ENCODE results near the gene CAP1.

The CAP1 gene

DNA sequence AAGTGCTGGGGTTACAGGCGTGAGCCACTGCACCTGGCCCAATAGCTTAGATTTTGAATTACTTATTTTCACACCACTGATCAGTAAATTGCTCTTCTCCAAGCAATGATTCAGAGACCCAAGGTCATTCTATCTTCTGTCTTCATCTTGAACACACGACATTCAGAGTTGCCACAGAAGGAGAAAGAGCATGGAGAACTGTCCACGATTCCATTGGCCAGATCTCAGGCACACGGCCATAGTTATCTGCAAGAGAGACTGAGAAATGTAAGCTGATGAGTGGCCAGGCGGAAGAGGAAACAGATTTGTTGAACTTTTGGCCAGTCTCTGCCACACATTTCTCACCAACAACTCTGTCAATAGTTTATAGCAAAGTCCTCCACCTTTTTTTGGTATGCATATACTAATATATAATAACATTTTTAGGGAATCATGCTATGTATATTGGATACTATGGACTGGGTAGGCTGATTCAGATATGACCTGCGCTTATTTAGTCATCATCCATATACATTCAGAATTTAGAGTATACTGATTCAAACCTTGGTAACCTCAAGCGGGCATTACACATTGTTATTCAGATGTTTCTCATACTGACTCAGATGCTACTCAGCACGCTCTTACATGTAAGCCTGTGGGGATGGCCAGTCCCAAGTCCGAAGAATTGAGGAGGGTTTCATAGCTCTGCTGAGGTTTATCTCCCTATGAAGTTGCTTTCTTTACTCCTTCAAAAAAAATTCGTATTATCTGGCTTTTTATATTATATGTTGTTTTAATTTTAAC is 25.5 kb upstream of the CAP1 start:
- Histone ChIP-seq H2BK5ac (ENCODE audit: low read depth, low read length, poor library complexity, severe bottlenecking) (no peak overlapping the region), H2AFZ (ENCODE audit: low read depth, low read length) (no peak overlapping the region), H3K18ac (ENCODE audit: low read depth in 1 of 2, low read length in 2 of 2) (no peak overlapping the region), H2BK12ac (ENCODE audit: low read length in 2 of 2) (no peak overlapping the region), H3K4me3 (ENCODE audit: insufficient read depth in 1 of 2, low read depth in 1 of 2, low read length in 2 of 2) (no peak overlapping the region), H3K36me3 (ENCODE audit: control insufficient read depth in 1 of 2, insufficient read depth in 2 of 2, low read depth in 1 of 2, low read length in 2 of 2) (no peaks in the 10 kb centered on the region), H3K14ac (ENCODE audit: low read length in 2 of 2) (no peak overlapping the region), H3K27ac (ENCODE audit: low read length, poor library complexity, severe bottlenecking) (no peak overlapping the region), H4K91ac (ENCODE audit: low read length) (no peak overlapping the region), H2BK120ac (ENCODE audit: low read depth, low read length) (no peak overlapping the region), H3K27me3 (ENCODE audit: control insufficient read depth in 1 of 2, insufficient read depth in 1 of 2, low read length in 2 of 2) (no peaks in the 10 kb centered on the region), H2AK5ac (ENCODE audit: low read length, severe bottlenecking) (no peak overlapping the region), H3K4ac (ENCODE audit: low read depth in 1 of 2, low read length in 2 of 2) (no peak overlapping the region), H3K23ac (ENCODE audit: low read length in 2 of 2) (no peak overlapping the region), H3K9ac (ENCODE audit: low read length) (peak overlapping the region; percentile 47), H3K4me2 (ENCODE audit: low read length, poor library complexity, severe bottlenecking) (no peak overlapping the region), H3K79me1 (replicated peaks; ENCODE audit: low read length, poor library complexity, severe bottlenecking) (no peaks in the 10 kb centered on the region), H4K8ac (ENCODE audit: low read length) (no peak overlapping the region), H3K4me1 (ENCODE audit: control insufficient read depth, insufficient read depth, low read depth, low read length) (peaks cover 1% of the 10 kb centered on the region), H2BK15ac (ENCODE audit: low read depth, poor library complexity, severe bottlenecking) (no peak overlapping the region), H3K9me3 (ENCODE audit: control insufficient read depth, low read length) (no peaks in the 10 kb centered on the region)
- WGBS = 36% methylated on average over 7 of the region's 10 CpGs
- peak; percentile 87 for DNase-seq

DNA sequence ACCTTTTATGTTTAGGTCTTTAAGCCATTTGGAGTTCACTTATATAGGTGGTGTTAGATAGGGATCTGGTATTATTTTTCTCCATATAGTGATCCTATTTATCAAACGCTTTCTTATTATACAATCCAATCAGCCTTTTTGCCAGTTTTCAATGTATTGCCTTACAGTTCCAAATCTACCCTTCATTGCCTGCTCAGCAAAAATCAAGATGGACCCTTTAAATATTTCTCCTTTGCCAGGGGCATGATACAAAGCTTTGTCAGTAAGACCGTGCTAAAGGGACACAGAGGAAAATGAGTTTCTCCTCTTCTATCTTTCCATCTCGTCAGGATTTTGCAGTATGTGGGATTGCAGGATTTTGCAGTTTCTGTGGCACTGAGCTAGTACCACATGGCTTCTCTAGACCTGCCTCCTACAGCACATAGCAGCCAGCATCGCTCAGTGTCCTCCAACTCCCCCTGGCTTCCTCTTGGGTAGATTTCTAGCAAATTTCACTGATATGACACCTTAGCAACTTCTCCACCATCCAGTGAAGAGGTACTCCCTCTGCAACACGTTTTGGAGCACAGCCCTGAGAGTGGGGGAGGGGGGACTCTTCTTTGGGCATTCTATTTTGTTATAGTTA is 22.5 kb upstream of the CAP1 start:
- no peaks in the 10 kb centered on the region for H3K36me3 ChIP-seq (ENCODE audit: control insufficient read depth in 1 of 2, insufficient read depth in 2 of 2, low read depth in 1 of 2, low read length in 2 of 2)
- H3K79me1 ChIP-seq (replicated peaks; ENCODE audit: low read length, poor library complexity, severe bottlenecking) = no peaks in the 10 kb centered on the region
- H3K4me2 ChIP-seq (ENCODE audit: low read length, poor library complexity, severe bottlenecking) = no peak overlapping the region
- peaks cover 1% of the 10 kb centered on the region for H3K4me1 ChIP-seq (ENCODE audit: control insufficient read depth, insufficient read depth, low read depth, low read length)
- H3K4ac ChIP-seq (ENCODE audit: low read depth in 1 of 2, low read length in 2 of 2) = no peak overlapping the region
- H3K4me3 ChIP-seq (ENCODE audit: insufficient read depth in 1 of 2, low read depth in 1 of 2, low read length in 2 of 2) = no peak overlapping the region
- no peaks in the 10 kb centered on the region for H3K9me3 ChIP-seq (ENCODE audit: control insufficient read depth, low read length)
- H3K14ac ChIP-seq (ENCODE audit: low read length in 2 of 2) = no peak overlapping the region
- H2BK120ac ChIP-seq (ENCODE audit: low read depth, low read length) = no peak overlapping the region
- H4K91ac ChIP-seq (ENCODE audit: low read length) = no peak overlapping the region
- no peak overlapping the region for H3K27ac ChIP-seq (ENCODE audit: low read length, poor library complexity, severe bottlenecking)
- DNase-seq = no peak
- H2AFZ ChIP-seq (ENCODE audit: low read depth, low read length) = no peak overlapping the region
- no peak overlapping the region for H2BK12ac ChIP-seq (ENCODE audit: low read length in 2 of 2)
- H3K18ac ChIP-seq (ENCODE audit: low read depth in 1 of 2, low read length in 2 of 2) = no peak overlapping the region
- no peak overlapping the region for H3K23ac ChIP-seq (ENCODE audit: low read length in 2 of 2)
- H4K8ac ChIP-seq (ENCODE audit: low read length) = no peak overlapping the region
- H3K9ac ChIP-seq (ENCODE audit: low read length) = no peak overlapping the region
- no peak overlapping the region for H2BK15ac ChIP-seq (ENCODE audit: low read depth, poor library complexity, severe bottlenecking)
- no peak overlapping the region for H2AK5ac ChIP-seq (ENCODE audit: low read length, severe bottlenecking)
- 83% methylated on average over 5 of the region's 5 CpGs for WGBS
- no peaks in the 10 kb centered on the region for H3K27me3 ChIP-seq (ENCODE audit: control insufficient read depth in 1 of 2, insufficient read depth in 1 of 2, low read length in 2 of 2)
- H2BK5ac ChIP-seq (ENCODE audit: low read depth, low read length, poor library complexity, severe bottlenecking) = no peak overlapping the region

DNA sequence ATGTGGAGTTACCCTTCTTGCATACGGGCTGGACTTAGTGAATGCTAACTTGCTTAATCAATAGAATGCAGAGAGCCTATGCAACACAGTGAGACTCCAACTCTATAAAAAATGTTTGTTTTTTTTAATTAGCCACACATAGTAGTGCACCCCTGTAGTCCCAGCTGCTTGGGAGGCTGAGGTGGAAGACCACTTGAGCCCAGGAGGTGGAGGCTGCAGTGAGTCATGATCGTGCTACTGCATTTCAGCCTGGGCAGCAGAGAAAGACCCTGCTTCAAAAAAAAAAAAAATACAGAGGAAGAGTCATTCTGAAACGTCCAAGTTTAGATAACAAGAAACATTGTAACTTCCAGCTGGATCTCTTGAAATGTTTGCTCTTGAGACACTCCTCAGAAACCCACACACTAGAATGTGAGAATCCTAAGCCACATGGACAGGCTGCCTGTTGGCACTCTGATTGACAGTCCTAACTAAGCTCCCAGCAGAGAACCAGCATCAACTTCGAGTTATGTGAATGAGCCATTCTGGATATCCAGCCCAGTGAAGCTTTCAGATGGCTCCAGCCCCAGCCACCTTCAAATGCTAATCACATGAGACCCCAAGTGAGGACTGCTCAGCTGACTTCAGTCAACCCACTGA is 20.0 kb upstream of the CAP1 start:
- WGBS = 57% methylated on average over 4 of the region's 4 CpGs
- no peak overlapping the region for H4K91ac ChIP-seq (ENCODE audit: low read length)

DNA sequence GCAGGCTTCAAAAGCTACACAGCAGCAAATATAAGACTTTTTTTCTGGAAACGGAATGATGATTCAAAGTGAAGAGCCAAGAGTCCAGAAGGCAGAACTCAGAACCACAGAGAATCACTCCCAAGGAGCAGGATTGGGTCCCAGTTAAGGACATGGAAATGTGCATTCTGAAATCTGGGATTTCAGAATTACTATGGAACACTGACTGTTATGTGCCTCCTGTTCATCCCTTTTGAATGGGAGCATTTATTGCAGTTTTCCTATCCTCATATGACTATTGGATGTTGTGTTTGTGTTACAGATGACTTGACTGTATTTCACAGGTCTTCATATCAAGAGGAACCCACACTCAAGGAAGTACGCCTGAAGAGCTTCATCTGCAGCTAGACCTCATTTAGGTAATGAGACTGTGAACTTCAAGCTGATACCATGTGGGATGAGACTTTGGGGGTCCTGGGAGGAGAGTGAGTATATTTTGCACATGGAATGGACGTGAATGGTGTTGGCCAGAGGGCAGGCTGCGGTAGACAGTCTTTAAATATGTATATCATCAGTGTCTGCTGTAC is 17.1 kb upstream of the CAP1 start:
- Histone ChIP-seq H2BK5ac (ENCODE audit: low read depth, low read length, poor library complexity, severe bottlenecking) (no peak overlapping the region), H2BK12ac (ENCODE audit: low read length in 2 of 2) (no peak overlapping the region), H2BK15ac (ENCODE audit: low read depth, poor library complexity, severe bottlenecking) (no peak overlapping the region), H3K4me2 (ENCODE audit: low read length, poor library complexity, severe bottlenecking) (no peak overlapping the region), H3K18ac (ENCODE audit: low read depth in 1 of 2, low read length in 2 of 2) (no peak overlapping the region), H3K36me3 (ENCODE audit: control insufficient read depth in 1 of 2, insufficient read depth in 2 of 2, low read depth in 1 of 2, low read length in 2 of 2) (no peaks in the 10 kb centered on the region), H2BK120ac (ENCODE audit: low read depth, low read length) (no peak overlapping the region), H4K8ac (ENCODE audit: low read length) (no peak overlapping the region), H3K14ac (ENCODE audit: low read length in 2 of 2) (no peak overlapping the region), H3K27me3 (ENCODE audit: control insufficient read depth in 1 of 2, insufficient read depth in 1 of 2, low read length in 2 of 2) (peaks cover 0 to 5% of the 10 kb centered on the region in 2 experiments), H3K79me1 (replicated peaks; ENCODE audit: low read length, poor library complexity, severe bottlenecking) (no peaks in the 10 kb centered on the region), H3K4me3 (ENCODE audit: insufficient read depth in 1 of 2, low read depth in 1 of 2, low read length in 2 of 2) (no peak overlapping the region), H3K9ac (ENCODE audit: low read length) (no peak overlapping the region), H3K4ac (ENCODE audit: low read depth in 1 of 2, low read length in 2 of 2) (no peak overlapping the region), H4K91ac (ENCODE audit: low read length) (no peak overlapping the region), H2AK5ac (ENCODE audit: low read length, severe bottlenecking) (no peak overlapping the region), H3K4me1 (ENCODE audit: control insufficient read depth, insufficient read depth, low read depth, low read length) (no peaks in the 10 kb centered on the region), H3K9me3 (ENCODE audit: control insufficient read depth, low read length) (peaks cover 10% of the 10 kb centered on the region), H3K27ac (ENCODE audit: low read length, poor library complexity, severe bottlenecking) (no peak overlapping the region), H2AFZ (ENCODE audit: low read depth, low read length) (no peak overlapping the region), H3K23ac (ENCODE audit: low read length in 2 of 2) (no peak overlapping the region)
- no peak for DNase-seq
- WGBS = 89% methylated on average over 2 of the region's 4 CpGs

More for the DNA sequence above, 20.0 kb upstream of the CAP1 start:
- Histone ChIP-seq H2BK120ac (ENCODE audit: low read depth, low read length) (no peak overlapping the region), H3K36me3 (ENCODE audit: control insufficient read depth in 1 of 2, insufficient read depth in 2 of 2, low read depth in 1 of 2, low read length in 2 of 2) (no peaks in the 10 kb centered on the region), H3K9ac (ENCODE audit: low read length) (no peak overlapping the region), H3K18ac (ENCODE audit: low read depth in 1 of 2, low read length in 2 of 2) (no peak overlapping the region), H2BK12ac (ENCODE audit: low read length in 2 of 2) (no peak overlapping the region), H3K27me3 (ENCODE audit: control insufficient read depth in 1 of 2, insufficient read depth in 1 of 2, low read length in 2 of 2) (no peaks in the 10 kb centered on the region), H2AK5ac (ENCODE audit: low read length, severe bottlenecking) (no peak overlapping the region), H2BK15ac (ENCODE audit: low read depth, poor library complexity, severe bottlenecking) (no peak overlapping the region), H3K27ac (ENCODE audit: low read length, poor library complexity, severe bottlenecking) (no peak overlapping the region), H3K4me2 (ENCODE audit: low read length, poor library complexity, severe bottlenecking) (no peak overlapping the region), H2AFZ (ENCODE audit: low read depth, low read length) (no peak overlapping the region), H3K23ac (ENCODE audit: low read length in 2 of 2) (no peak overlapping the region), H3K9me3 (ENCODE audit: control insufficient read depth, low read length) (peaks cover 6% of the 10 kb centered on the region), H3K79me1 (replicated peaks; ENCODE audit: low read length, poor library complexity, severe bottlenecking) (no peaks in the 10 kb centered on the region), H3K4me3 (ENCODE audit: insufficient read depth in 1 of 2, low read depth in 1 of 2, low read length in 2 of 2) (no peak overlapping the region), H3K14ac (ENCODE audit: low read length in 2 of 2) (no peak overlapping the region), H4K8ac (ENCODE audit: low read length) (no peak overlapping the region), H2BK5ac (ENCODE audit: low read depth, low read length, poor library complexity, severe bottlenecking) (no peak overlapping the region), H3K4me1 (ENCODE audit: control insufficient read depth, insufficient read depth, low read depth, low read length) (no peaks in the 10 kb centered on the region), H3K4ac (ENCODE audit: low read depth in 1 of 2, low read length in 2 of 2) (no peak overlapping the region)
- peak; percentile 41 for DNase-seq
